ENCODE data around the gene RPN1. TPM values are rescaled to one million over a fixed set of nuclear protein-coding genes. Genes with fewer than 3 reads are reported as not detected.

RPN1 gene
- total and polyA plus RNA-seq, 2 of the 13 experiments (the other 11 are each of a cell fraction or from before 2014, with no cell fraction given), result 290 to 342 TPM

DNA sequence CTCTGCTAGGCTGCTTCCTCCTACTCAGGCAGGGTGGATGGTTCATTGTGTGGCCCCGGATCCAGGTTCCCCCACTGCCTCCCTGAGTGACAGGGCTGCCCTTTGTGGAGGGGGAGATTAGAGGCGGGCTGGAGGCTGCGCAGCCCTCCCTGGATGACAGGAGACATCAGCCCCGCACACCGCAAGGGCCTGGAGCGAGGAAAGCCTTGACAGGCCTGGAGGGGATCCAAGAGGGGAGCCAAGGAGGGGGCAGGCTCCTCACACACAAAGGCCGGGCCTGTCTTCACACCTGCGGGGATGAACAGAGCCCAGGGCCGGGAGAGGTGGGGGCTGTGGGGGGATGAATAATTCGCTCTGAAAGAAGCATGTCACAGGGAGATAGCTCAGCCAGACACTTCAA lies 72.9 kb downstream of the RPN1 start:
- H2AFZ ChIP-seq (ENCODE audit: low read length), result no peak overlapping the region
- BruUV-seq (replicated peaks), result no TSS peak

More for the DNA sequence above, 72.9 kb downstream of the RPN1 start:
- DNase-seq (ENCODE audit: low spot score), result no peak
- H3K27me3 ChIP-seq (ENCODE audit: control insufficient read depth in 1 of 2, insufficient read depth in 2 of 2, low read length in 2 of 2), result peaks cover 6 to 54% of the 10 kb centered on the region in 2 experiments; a peak in 4 of 5 replicates
- ATAC-seq, result peak; percentile 16; the same call in 1 of the 3 replicates
- peaks cover 12% of the 10 kb centered on the region for H3K4me1 ChIP-seq (ENCODE audit: insufficient read depth, low read length)
- no peak overlapping the region for H3K4me3 ChIP-seq (replicated peaks in 1 of 3; ENCODE audit: insufficient read depth in 1 of 3, low read depth in 2 of 3, low read length in 3 of 3)
- ChIA-PET CTCF (ENCODE audit: low intra/inter-chr PET ratio, low total read pairs) (no interaction called here), POLR2A (no interaction called here)
- no peaks in the 10 kb centered on the region for H3K36me3 ChIP-seq (replicated peaks in 1 of 2; ENCODE audit: control insufficient read depth in 1 of 2, insufficient read depth in 2 of 2, low read length in 2 of 2)
- no peaks in the 10 kb centered on the region for H4K20me1 ChIP-seq (ENCODE audit: insufficient read depth, low read length)
- no peak for TF ChIP-seq ZNF570 (CRISPR knock-in tag; IDR thresholded peaks at IDR 0.05; ENCODE audit: borderline replicate concordance)
- no peak for TF ChIP-seq BCL3 (CRISPR knock-in tag; IDR thresholded peaks at IDR 0.05)
- no peak for TF ChIP-seq ZNF329 (CRISPR knock-in tag; IDR thresholded peaks at IDR 0.05; ENCODE audit: low read depth)
- TF ChIP-seq ZNF83 (CRISPR knock-in tag; IDR thresholded peaks at IDR 0.05; ENCODE audit: borderline replicate concordance), result no peak
- TF ChIP-seq SNAPC2 (CRISPR knock-in tag; IDR thresholded peaks at IDR 0.05), result no peak
- TF ChIP-seq ZFP36L1 (CRISPR knock-in tag; IDR thresholded peaks at IDR 0.05), result no peak
- TF ChIP-seq NPAS2 (CRISPR knock-in tag; IDR thresholded peaks at IDR 0.05; ENCODE audit: borderline replicate concordance), result no peak
- no peak for TF ChIP-seq GZF1 (CRISPR knock-in tag; IDR thresholded peaks at IDR 0.05)
- no peak for TF ChIP-seq KMT2B (CRISPR knock-in tag; IDR thresholded peaks at IDR 0.05)
- no peak for TF ChIP-seq ARNT2 (CRISPR knock-in tag; IDR thresholded peaks at IDR 0.05; ENCODE audit: low read depth)
- no peak for TF ChIP-seq CREB3 (CRISPR knock-in tag; IDR thresholded peaks at IDR 0.05)
- TF ChIP-seq ZNF263 (CRISPR knock-in tag; IDR thresholded peaks at IDR 0.05), result no peak
- no peak for TF ChIP-seq NRL (CRISPR knock-in tag; IDR thresholded peaks at IDR 0.05; ENCODE audit: borderline replicate concordance)
- no peak for TF ChIP-seq PAF1 (CRISPR knock-in tag; IDR thresholded peaks at IDR 0.05)
- TF ChIP-seq RXRB (CRISPR knock-in tag; IDR thresholded peaks at IDR 0.05; ENCODE audit: borderline replicate concordance), result no peak
- no peak for FAIRE-seq
- in situ Hi-C loops (cut with HindIII; ENCODE audit: extremely low pct_ligation_motif_present, low pct_unique_long_range_greater_than_20kb), result no loop called here
- no peak overlapping the region for H3K9ac ChIP-seq (ENCODE audit: insufficient read depth, low read depth, low read length)
- H3K9me3 ChIP-seq (ENCODE audit: low read length), result peaks cover 5% of the 10 kb centered on the region; the same call in 1 of the 2 replicates
- WGBS (ENCODE audit: low lambda C conversion rate), result 16% methylated on average over 10 of the region's 10 CpGs
- H3K27ac ChIP-seq (ENCODE audit: extremely low read length, insufficient read depth, low read length), result no peak overlapping the region
- no peaks in the 10 kb centered on the region for H3K79me2 ChIP-seq (ENCODE audit: insufficient read depth, low read length)
- intact Hi-C loops (cut with micrococcal nuclease; ENCODE audit: unreplicated experiment), result no loop called here
- no peak overlapping the region for H3K4me2 ChIP-seq (ENCODE audit: low read depth, low read length)

All from HepG2 (cell line).